Fibroblast of lung (primary cell): ENCODE measurements around the gene PCLAF.

Experiments
- EZH2 ChIP-seq: IDR thresholded peaks from 2 replicates; pipeline ENCODE4 v1.5.1; 2012; ENCODE audit warnings: low read length, control low read depth, mild to moderate bottlenecking; ENCODE audit errors: missing control alignments
- TF ChIP-seq, protein P1 (sequence below), 2 donors: IDR thresholded peaks in 1 of 2; conservative IDR thresholded peaks in 1 of 2; 1 replicate in 1 of 2; 2 replicates in 1 of 2; pipeline ENCODE4 v1.5.1; 2011 to 2012; ENCODE audit warnings: low read length in 2 of 2, control low read depth in 1 of 2, inconsistent platforms in 1 of 2, low read depth in 1 of 2, mild to moderate bottlenecking in 1 of 2

- TF ChIP-seq, protein P1, sequence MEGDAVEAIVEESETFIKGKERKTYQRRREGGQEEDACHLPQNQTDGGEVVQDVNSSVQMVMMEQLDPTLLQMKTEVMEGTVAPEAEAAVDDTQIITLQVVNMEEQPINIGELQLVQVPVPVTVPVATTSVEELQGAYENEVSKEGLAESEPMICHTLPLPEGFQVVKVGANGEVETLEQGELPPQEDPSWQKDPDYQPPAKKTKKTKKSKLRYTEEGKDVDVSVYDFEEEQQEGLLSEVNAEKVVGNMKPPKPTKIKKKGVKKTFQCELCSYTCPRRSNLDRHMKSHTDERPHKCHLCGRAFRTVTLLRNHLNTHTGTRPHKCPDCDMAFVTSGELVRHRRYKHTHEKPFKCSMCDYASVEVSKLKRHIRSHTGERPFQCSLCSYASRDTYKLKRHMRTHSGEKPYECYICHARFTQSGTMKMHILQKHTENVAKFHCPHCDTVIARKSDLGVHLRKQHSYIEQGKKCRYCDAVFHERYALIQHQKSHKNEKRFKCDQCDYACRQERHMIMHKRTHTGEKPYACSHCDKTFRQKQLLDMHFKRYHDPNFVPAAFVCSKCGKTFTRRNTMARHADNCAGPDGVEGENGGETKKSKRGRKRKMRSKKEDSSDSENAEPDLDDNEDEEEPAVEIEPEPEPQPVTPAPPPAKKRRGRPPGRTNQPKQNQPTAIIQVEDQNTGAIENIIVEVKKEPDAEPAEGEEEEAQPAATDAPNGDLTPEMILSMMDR (conservative IDR thresholded peaks at IDR 0.05 in 1 of 2, IDR thresholded peaks at IDR 0.05 in 1 of 2; ENCODE audit: low read depth in 1 of 2, low read length in 2 of 2): no peak
- no peak for TF ChIP-seq EZH2
Observed at GRCh38 chr15:64383760-64384159, 2.5 kb upstream of the PCLAF start.
